Gastroesophageal sphincter (tissue), 4 donors: Measurements from ENCODE around the gene CDH9. TPM values are rescaled to one million over a fixed set of nuclear protein-coding genes. Genes with fewer than 3 reads are reported as not detected.

ENCODE experiments used
- ATAC-seq: fragments of 150-250 bp; one replicate; pipeline ENCODE4 v1.9.1; 2016; ENCODE audit warnings: mild to moderate bottlenecking, moderate library complexity
- H3K27ac ChIP-seq, 4 donors: fragments of 200-600 bp; sonication (generic) in 3 of 4; 1 replicate in 3 of 4; 2 replicates in 1 of 4; pipeline ENCODE4 v1.5.1; 2016 to 2019
- H3K27me3 ChIP-seq: fragments of 200-600 bp; sonication (generic); one replicate; pipeline ENCODE4 v1.5.1; 2019
- H3K36me3 ChIP-seq, 2 donors: fragments of 200-600 bp; sonication (generic); one replicate each; pipeline ENCODE4 v1.5.1; 2019; ENCODE audit warnings: control low read depth in 1 of 2
- H3K4me1 ChIP-seq, 3 donors: fragments of 200-600 bp; sonication (generic); 1 replicate in 2 of 3; 2 replicates in 1 of 3; pipeline ENCODE4 v1.5.1; 2016 to 2019; ENCODE audit warnings: control low read depth in 2 of 3
- H3K4me3 ChIP-seq, 2 donors: fragments of 200-600 bp; sonication (generic); one replicate each; pipeline ENCODE4 v1.5.1; 2019; ENCODE audit warnings: mild to moderate bottlenecking in 1 of 2, moderate library complexity in 1 of 2
- H3K9me3 ChIP-seq, 3 donors: fragments of 200-600 bp; sonication (generic); one replicate each; pipeline ENCODE4 v1.5.1; 2017 to 2019; ENCODE audit warnings: control low read depth in 2 of 3
- CTCF ChIP-seq, 4 experiments: fragments of 200-600 bp in 2 of 4; fragments of 450-650 bp in 2 of 4; sonication (generic) in 1 of 4; IDR thresholded peaks; one replicate each; pipeline ENCODE4 v1.5.1; 2017 to 2019; ENCODE audit warnings: antibody characterized with exemption in 4 of 4, mild to moderate bottlenecking in 2 of 4, moderate library complexity in 2 of 4
- EP300 ChIP-seq: sonication (generic); formaldehyde crosslinking; IDR thresholded peaks from one replicate; pipeline ENCODE4 v1.6.1; 2017; ENCODE audit warnings: antibody characterized with exemption, mild to moderate bottlenecking
- POLR2A ChIP-seq, 2 donors: fragments of 450-650 bp; IDR thresholded peaks; one replicate each; pipeline ENCODE4 v1.6.1; 2017; ENCODE audit warnings: antibody characterized with exemption in 2 of 2, mild to moderate bottlenecking in 2 of 2, moderate library complexity in 1 of 2
- POLR2AphosphoS5 ChIP-seq: sonication (generic); formaldehyde crosslinking; IDR thresholded peaks from one replicate; pipeline ENCODE4 v1.6.1; 2017; ENCODE audit warnings: antibody characterized with exemption
- WGBS, 2 donors: methylation state at CpG; one replicate each; pipeline ENCODE4 v1.1.5; 2018; ENCODE audit warnings: low coverage in 1 of 2; 5-methylcytosine and 5-hydroxymethylcytosine counted together
- total RNA-seq, 4 donors: library from RNA; depleted of rRNA; stranded (reverse); fragments of >200 nt; gene quantifications; one replicate each; pipeline ENCODE4 v1.1.0, GENCODE V29; 2016

The CDH9 gene
- total RNA-seq, 4 donors from 2014 or later, result not detected

- H3K27ac ChIP-seq, result no peak overlapping the region
- H3K27me3 ChIP-seq, result no peaks in the 10 kb centered on the region
- no peaks in the 10 kb centered on the region for H3K9me3 ChIP-seq
- H3K36me3 ChIP-seq, result no peaks in the 10 kb centered on the region
- no peaks in the 10 kb centered on the region for H3K4me1 ChIP-seq
- TF ChIP-seq POLR2A (IDR thresholded peaks at IDR 0.05) (no peak), EP300 (no peak), POLR2AphosphoS5 (no peak), CTCF (IDR thresholded peaks at IDR 0.05) (no peak)
- 66 to 81% methylated on average over 3 of the region's 3 CpGs for WGBS, 2 donors
- no peak for ATAC-seq
- no peak overlapping the region for H3K4me3 ChIP-seq
Observed at GRCh38 chr5:26981750-26982149, 56.6 kb downstream of the CDH9 start.

- Histone ChIP-seq H3K4me3 (no peak overlapping the region), H3K27ac (no peak overlapping the region), H3K27me3 (no peaks in the 10 kb centered on the region), H3K9me3 (no peaks in the 10 kb centered on the region), H3K4me1 (no peaks in the 10 kb centered on the region), H3K36me3 (no peaks in the 10 kb centered on the region)
- no peak for ATAC-seq
- 64 to 74% methylated on average over 1 of the region's 1 CpG for WGBS, 2 donors
- TF ChIP-seq POLR2A (IDR thresholded peaks at IDR 0.05) (no peak), POLR2AphosphoS5 (no peak), EP300 (no peak), CTCF (IDR thresholded peaks at IDR 0.05) (no peak)
Observed at GRCh38 chr5:26959290-26959689, 79.1 kb downstream of the CDH9 start.

GRCh38 chr5:26955161-26955560 lies 83.2 kb downstream of the CDH9 start:
- TF ChIP-seq POLR2A (IDR thresholded peaks at IDR 0.05) (no peak), POLR2AphosphoS5 (no peak), EP300 (no peak), CTCF (IDR thresholded peaks at IDR 0.05) (no peak)
- WGBS, 2 donors, result 59 to 88% methylated on average over 2 of the region's 2 CpGs
- no peaks in the 10 kb centered on the region for H3K27me3 ChIP-seq

GRCh38 chr5:26948921-26949320 lies 89.5 kb downstream of the CDH9 start:
- no peaks in the 10 kb centered on the region for H3K27me3 ChIP-seq
- no peaks in the 10 kb centered on the region for H3K4me1 ChIP-seq
- H3K27ac ChIP-seq, result no peak overlapping the region
- no peak for ATAC-seq
- TF ChIP-seq EP300, result no peak
- no peak for TF ChIP-seq POLR2AphosphoS5
- no peak for TF ChIP-seq POLR2A (IDR thresholded peaks at IDR 0.05)
- TF ChIP-seq CTCF (IDR thresholded peaks at IDR 0.05), result no peak
- no peaks in the 10 kb centered on the region for H3K36me3 ChIP-seq
- no peaks in the 10 kb centered on the region for H3K9me3 ChIP-seq
- WGBS, 2 donors, result 81 to 100% methylated on average over 1 to 2 of the region's 2 CpGs
- H3K4me3 ChIP-seq, result no peak overlapping the region

More at GRCh38 chr5:26955161-26955560, 83.2 kb downstream of the CDH9 start:
- H3K36me3 ChIP-seq, result no peaks in the 10 kb centered on the region
- no peaks in the 10 kb centered on the region for H3K9me3 ChIP-seq
- no peaks in the 10 kb centered on the region for H3K4me1 ChIP-seq
- no peak for ATAC-seq
- H3K4me3 ChIP-seq, result no peak overlapping the region
- H3K27ac ChIP-seq, result no peak overlapping the region

GRCh38 chr5:26945901-26946300 lies 92.5 kb downstream of the CDH9 start:
- no peak overlapping the region for H3K27ac ChIP-seq
- no peak overlapping the region for H3K4me3 ChIP-seq
- no peak for TF ChIP-seq EP300
- TF ChIP-seq POLR2AphosphoS5, result no peak
- no peak for TF ChIP-seq POLR2A (IDR thresholded peaks at IDR 0.05)
- TF ChIP-seq CTCF (IDR thresholded peaks at IDR 0.05), result no peak
- no peaks in the 10 kb centered on the region for H3K27me3 ChIP-seq
- no peaks in the 10 kb centered on the region for H3K9me3 ChIP-seq
- no peaks in the 10 kb centered on the region for H3K4me1 ChIP-seq
- ATAC-seq, result no peak
- H3K36me3 ChIP-seq, result no peaks in the 10 kb centered on the region
